Measurements from ENCODE around the gene HLA-DRB1.
"Not testable (repeated sequence)": the region's sequence is repeated elsewhere in the genome, so short reads cannot be mapped to it uniquely, and the experiment has no call there.

The HLA-DRB1 gene

DNA sequence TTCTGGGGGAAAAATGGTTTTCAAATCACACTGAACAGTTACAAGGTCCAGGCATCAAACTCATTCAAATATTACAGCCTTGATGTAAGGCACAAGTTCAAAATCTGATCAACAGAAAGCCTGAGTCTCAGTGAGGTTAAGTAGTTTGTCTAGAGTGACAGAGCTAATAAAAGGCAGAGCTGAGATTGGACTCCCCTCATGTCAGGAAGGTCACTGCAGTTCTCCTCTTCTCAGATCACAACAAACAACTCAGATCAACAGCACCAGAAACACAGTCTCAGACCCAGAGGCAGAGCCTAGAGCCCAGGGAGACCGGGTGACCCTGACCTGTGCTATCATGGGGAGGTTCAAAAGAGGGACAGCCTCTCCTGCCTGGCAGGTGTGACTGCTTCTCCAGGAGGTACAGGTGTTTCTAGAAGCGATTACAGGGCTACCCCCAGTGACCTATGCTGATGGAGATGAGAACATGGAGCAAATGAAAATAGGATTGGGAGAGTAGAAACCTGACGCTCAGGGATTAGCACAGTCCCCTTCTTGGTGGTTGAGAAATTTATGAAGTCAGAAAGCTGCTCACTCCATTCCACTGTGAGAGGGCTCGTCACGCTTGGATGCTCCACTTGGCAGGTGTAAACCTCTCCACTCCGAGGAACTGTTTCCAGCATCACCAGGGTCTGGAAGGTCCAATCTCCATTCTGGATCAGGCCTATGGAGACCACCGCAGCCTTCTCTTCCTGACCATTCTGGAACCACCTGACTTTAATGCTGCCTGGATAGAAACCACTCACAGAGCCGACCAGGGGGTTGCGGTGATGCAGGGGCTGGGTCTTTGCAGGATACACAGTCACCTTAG lies 35.3 kb downstream of the HLA-DRB1 start:
- DNase-seq = no peak

DNA sequence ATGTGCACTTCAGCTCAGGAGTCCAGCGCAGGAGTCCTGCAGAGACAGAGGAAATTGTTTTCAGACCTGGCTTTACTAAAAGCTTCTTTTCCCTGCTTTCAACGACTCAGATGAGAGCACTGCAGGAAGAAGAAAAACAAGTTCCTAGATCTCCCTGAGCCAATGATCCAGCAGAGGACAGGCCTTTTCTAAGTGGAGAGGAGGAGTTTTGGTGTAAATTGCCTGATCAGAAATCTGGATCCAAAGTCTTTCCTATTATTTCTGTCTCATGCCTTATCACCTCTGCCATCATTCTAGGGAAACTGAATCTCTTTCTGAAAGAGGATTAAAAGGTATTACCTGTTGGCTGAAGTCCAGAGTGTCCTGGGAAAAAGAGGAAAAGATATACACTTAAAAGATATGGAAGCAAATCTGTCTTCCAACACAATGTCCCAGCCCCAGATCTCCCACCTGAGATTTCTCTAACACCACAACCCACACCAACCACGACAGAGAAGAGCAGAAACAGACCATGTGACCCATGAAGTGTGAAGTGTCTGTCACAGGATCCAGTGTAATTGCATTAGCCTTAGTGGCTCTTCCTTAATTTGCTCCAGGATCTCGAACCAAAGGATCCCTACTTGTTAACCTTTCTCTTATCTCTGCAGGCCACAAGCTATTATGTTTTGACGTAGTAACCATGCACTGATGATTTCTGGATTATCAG lies 36.5 kb downstream of the HLA-DRB1 start:
- no peak for DNase-seq

- DNase-seq = no peak
These were observed 38.2 kb downstream of the HLA-DRB1 start for GRCh38 chr6:32551410-32551809.

DNA sequence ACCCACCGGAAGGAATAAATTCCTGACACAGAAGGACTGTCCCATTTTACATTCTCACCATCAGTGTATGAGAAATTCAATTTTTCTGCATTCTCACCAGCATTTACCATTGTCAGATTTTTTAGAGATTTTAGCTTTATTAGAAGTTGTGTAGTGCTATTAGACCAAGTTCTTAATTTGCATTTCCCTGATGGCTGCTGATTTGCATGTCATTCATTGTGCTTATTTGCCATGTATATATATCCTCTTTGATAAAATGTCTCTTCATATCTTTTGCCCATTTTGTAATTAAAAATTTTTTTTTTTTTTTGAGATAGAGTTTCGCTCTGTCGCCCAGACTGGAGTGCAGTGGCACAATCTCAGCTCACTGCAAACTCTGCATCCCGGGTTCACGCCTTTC lies 49.8 kb downstream of the HLA-DRB1 start:
- DNase-seq = no peak

GRCh38 chr6:32530431-32530793 lies 59.2 kb downstream of the HLA-DRB1 start:
- DNase-seq = not testable (repeated sequence)

DNA sequence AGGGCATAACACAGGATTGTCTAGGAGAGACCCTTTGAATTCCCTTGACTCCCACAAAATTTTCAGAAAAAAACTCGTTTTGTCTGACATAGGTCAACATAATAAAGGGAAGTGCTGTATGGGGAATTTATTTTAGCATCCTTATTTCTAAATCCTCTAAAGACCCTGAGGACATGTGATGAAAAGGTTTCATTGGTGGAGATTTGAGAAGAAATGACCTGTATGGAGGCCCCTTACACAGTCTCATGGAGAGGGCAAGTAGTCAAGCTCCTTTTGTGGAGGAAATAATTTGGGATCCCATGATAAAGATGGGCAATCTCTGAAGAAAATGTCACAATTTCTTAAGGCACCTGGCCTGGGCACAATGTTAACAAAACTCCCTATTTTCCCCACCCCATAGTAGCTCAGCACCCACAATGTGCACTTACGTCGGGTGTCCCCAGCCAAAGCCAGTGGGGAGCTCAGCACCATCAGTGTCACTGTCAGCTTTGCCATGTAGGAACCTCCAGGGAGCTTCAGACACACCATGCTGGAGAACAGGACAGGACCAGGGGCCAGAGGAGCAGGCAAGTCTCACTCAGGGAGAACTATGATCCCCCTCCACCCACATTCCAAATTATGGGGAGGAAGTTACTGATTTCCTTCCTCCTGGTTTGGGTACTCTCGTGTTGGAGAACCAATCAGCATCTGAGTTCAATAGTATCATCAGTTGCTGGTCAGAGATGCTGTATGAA lies 59.8 kb downstream of the HLA-DRB1 start, which contains the start of gene HLA-DRB5:
HLA-DRB5 (minus strand) TSS at position 591 of the 734 bp plus-strand sequence; CDS start at position 528, 63 bp downstream.
- no peak for DNase-seq

Measured in left hindlimb (tissue), 1 donor.